Posterior cingulate gyrus (tissue), 11 donors: ENCODE measurements around the gene PAQR5.
"Not testable (repeated sequence)": the region's sequence is repeated elsewhere in the genome, so short reads cannot be mapped to it uniquely, and the experiment has no call there.

Experiments used
- DNase-seq, 10 donors: peaks; one replicate each; pipeline versions ENCODE4 v3.0.0 to v3.0.0-alpha.2; 2020 to 2021; ENCODE audit warnings: mixed read lengths in 3 of 10
- intact Hi-C: fragments of 100-400 bp; cut with DNase I; formaldehyde crosslinking; loops from one replicate; pipeline ENCODE4 v1.15.1; 2023

Gene PAQR5

GRCh38 chr15:69298697-69299441 lies at the start of gene PAQR5:
Gene PAQR5, plus strand, starts transcription at chr15:69298912. Its CDS starts 61,169 bp downstream, at chr15:69360081.
- peak in 1 of 10 donors; percentile 78 for DNase-seq
- intact Hi-C loops, result no loop called here

- intact Hi-C loops, result no loop called here
- peak in 7 of 10 donors; percentile 11 to 89 (median 39) for DNase-seq
These were observed 45.6 kb upstream of the PAQR5 start for GRCh38 chr15:69253156-69253555.

- DNase-seq, result no peak
- intact Hi-C loops, result loop anchor here (1.0 to 10.0 kb wide), 3 partner anchors 103 to 206 kb away; partner anchors contain the start of gene GLCE
These were observed 33.3 kb upstream of the PAQR5 start for GRCh38 chr15:69265347-69265955.

- intact Hi-C loops, result no loop called here
- DNase-seq, result no peak
These were observed 27.5 kb upstream of the PAQR5 start for GRCh38 chr15:69271217-69271616.

GRCh38 chr15:69272139-69272538 lies 26.6 kb upstream of the PAQR5 start:
- DNase-seq, result no peak
- intact Hi-C loops, result no loop called here

- intact Hi-C loops, result no loop called here
- no peak for DNase-seq
These were observed 25.8 kb upstream of the PAQR5 start for GRCh38 chr15:69272891-69273290.

- intact Hi-C loops, result no loop called here
- no peak for DNase-seq
These were observed 23.5 kb upstream of the PAQR5 start for GRCh38 chr15:69275074-69275670.

GRCh38 chr15:69275933-69276560 lies 22.7 kb upstream of the PAQR5 start:
- no peak for DNase-seq
- intact Hi-C loops, result no loop called here

GRCh38 chr15:69277316-69277715 lies 21.4 kb upstream of the PAQR5 start:
- no peak for DNase-seq
- intact Hi-C loops, result no loop called here

GRCh38 chr15:69279636-69280035 lies 19.1 kb upstream of the PAQR5 start:
- intact Hi-C loops, result no loop called here
- no peak for DNase-seq

- DNase-seq, result no peak
- intact Hi-C loops, result no loop called here
These were observed 17.9 kb upstream of the PAQR5 start for GRCh38 chr15:69280783-69281182.

GRCh38 chr15:69282104-69282743 lies 16.5 kb upstream of the PAQR5 start:
- intact Hi-C loops, result no loop called here
- peak in 1 of 10 donors; percentile 56 for DNase-seq

GRCh38 chr15:69285834-69286233 lies 12.9 kb upstream of the PAQR5 start:
- intact Hi-C loops, result no loop called here
- DNase-seq, result peak in 1 of 10 donors; percentile 25

GRCh38 chr15:69288011-69288410 lies 10.7 kb upstream of the PAQR5 start:
- intact Hi-C loops, result no loop called here
- peak in 1 of 10 donors; percentile 6 for DNase-seq

- intact Hi-C loops, result no loop called here
- DNase-seq, result peak in 1 of 10 donors; percentile 36
These were observed 10.0 kb upstream of the PAQR5 start for GRCh38 chr15:69288531-69289341.

- intact Hi-C loops, result no loop called here
- peak in 1 of 10 donors; percentile 14 for DNase-seq
These were observed 9.2 kb upstream of the PAQR5 start for GRCh38 chr15:69289342-69290146.

- intact Hi-C loops, result no loop called here
- DNase-seq, result peak in 1 of 10 donors; percentile 54
These were observed 8.2 kb upstream of the PAQR5 start for GRCh38 chr15:69290346-69291164.

GRCh38 chr15:69291651-69292050 lies 7.1 kb upstream of the PAQR5 start:
- intact Hi-C loops, result not testable (repeated sequence)
- DNase-seq, result peak in 1 of 10 donors; percentile 21
